ENCODE results near the gene PC. TPM values are rescaled to one million over a fixed set of nuclear protein-coding genes. Genes with fewer than 3 reads are reported as not detected.

The PC gene
- total and polyA plus RNA-seq, 9 of the 15 experiments (the other 6 are each of a cell fraction or from before 2014, with no cell fraction given): 0.94 to 38.0 (median 8.7) TPM

- TF ChIP-seq ZBTB40 (IDR thresholded peaks at IDR 0.05) (peak; percentile 61), ZBTB40 (CRISPR knock-in tag; IDR thresholded peaks at IDR 0.05) (no peak), KLF6 (CRISPR knock-in tag; IDR thresholded peaks at IDR 0.05; ENCODE audit: borderline replicate concordance) (peak; percentile 30; the same call in 1 of the 2 replicates), ZFP1 (CRISPR knock-in tag; IDR thresholded peaks at IDR 0.05) (no peak), TAF1 (IDR thresholded peaks at IDR 0.05; ENCODE audit: control insufficient read depth, extremely low read depth, insufficient read depth, low read length, severe bottlenecking) (peak; percentile 85), RB1 (IDR thresholded peaks at IDR 0.05; ENCODE audit: low read depth) (peak; percentile 78), L3MBTL2 (IDR thresholded peaks at IDR 0.05) (peak; percentile 82), ZKSCAN3 (CRISPR knock-in tag; IDR thresholded peaks at IDR 0.05) (no peak), TFAP4 (CRISPR knock-in tag; IDR thresholded peaks at IDR 0.05; ENCODE audit: borderline replicate concordance) (peak; percentile 79; the same call in 1 of the 2 replicates), ZNF584 (CRISPR knock-in tag; IDR thresholded peaks at IDR 0.05; ENCODE audit: low read depth) (0 out of 2 replicates have a peak, but pooled peaks have one; percentile 18), ETS1 (conservative IDR thresholded peaks at IDR 0.05; ENCODE audit: control insufficient read depth, low read depth, low read length) (0 out of 2 replicates have a peak, but pooled peaks have one; percentile 20), KDM5B (IDR thresholded peaks at IDR 0.05; ENCODE audit: insufficient replicate concordance, low read depth, low read length) (peak; percentile 70), POLR2AphosphoS5 (IDR thresholded peaks at IDR 0.05; ENCODE audit: control insufficient read depth, insufficient read depth, low read depth, low read length) (peak; percentile 86)
These were observed 102.3 kb downstream of the PC start (continued) for GRCh38 chr11:66855574-66856495.
